Mesothelial cell of epicardium (in vitro differentiated cells): Measurements from ENCODE around the gene SEC24D. TPM values are rescaled to one million over a fixed set of nuclear protein-coding genes. Genes with fewer than 3 reads are reported as not detected.
A peak's percentile ranks its signal among the peaks of the same experiment; 100 is the strongest.
"Not testable (repeated sequence)": the region's sequence is repeated elsewhere in the genome, so short reads cannot be mapped to it uniquely, and the experiment has no call there.

ENCODE experiments used
- DNase-seq, 2 experiments: peaks; one replicate each; pipeline ENCODE4 v3.0.0; 2021; ENCODE audit warnings: low spot score in 2 of 2; ENCODE audit not compliant: unreplicated experiment in 2 of 2
- H3K27ac Mint-ChIP-seq: 2 replicates; pipeline ENCODE4 v1.8.0; 2021; ENCODE audit warnings: mixed read lengths
- H3K27me3 Mint-ChIP-seq: 2 replicates; pipeline ENCODE4 v1.8.0; 2021; ENCODE audit warnings: low read depth, mixed read lengths
- H3K36me3 Mint-ChIP-seq: 2 replicates; pipeline ENCODE4 v1.8.0; 2021; ENCODE audit warnings: mixed read lengths
- H3K4me1 Mint-ChIP-seq: 2 replicates; pipeline ENCODE4 v1.8.0; 2021; ENCODE audit warnings: mixed read lengths
- H3K4me3 Mint-ChIP-seq: 2 replicates; pipeline ENCODE4 v1.8.0; 2021; ENCODE audit warnings: mild to moderate bottlenecking, moderate library complexity, mixed read lengths
- H3K9me3 Mint-ChIP-seq: 2 replicates; pipeline ENCODE4 v1.8.0; 2021; ENCODE audit warnings: mixed read lengths
- CTCF ChIP-seq: fragments of 200-600 bp; sonication (generic); IDR thresholded peaks from one replicate; pipeline ENCODE4 v1.5.0; 2021; ENCODE audit warnings: antibody characterized with exemption; ENCODE audit not compliant: unreplicated experiment
- total RNA-seq: library from RNA; stranded (reverse); gene quantifications from 3 replicates; pipeline ENCODE4 v1.2.1, GENCODE V29; 2021

The SEC24D gene
- 75.4 to 87.6 TPM (median 78.2 TPM) in 3 replicates for total RNA-seq

GRCh38 chr4:118835571-118836300 lies at the start of gene SEC24D:
Gene SEC24D (minus strand): TSS chr4:118836126. CDS start chr4:118833696, 2,430 bp downstream.
- Mint-ChIP-seq H3K27ac (peak within 1 kb of the TSS; percentile 99), H3K36me3 (peaks cover 13% of the 10 kb centered on the region), H3K4me3 (peak within 1 kb of the TSS; percentile 95), H3K9me3 (no peaks in the 10 kb centered on the region), H3K27me3 (no peaks in the 10 kb centered on the region), H3K4me1 (peaks cover 14% of the 10 kb centered on the region)
- TF ChIP-seq CTCF = no peak
- DNase-seq = peak; percentile 82 to 95

GRCh38 chr4:118884716-118885115 lies 48.8 kb upstream of the SEC24D start:
- TF ChIP-seq CTCF = no peak
- Mint-ChIP-seq H3K27ac (no peak overlapping the region), H3K36me3 (no peaks in the 10 kb centered on the region), H3K4me3 (no peak overlapping the region), H3K4me1 (peaks cover 26% of the 10 kb centered on the region), H3K27me3 (no peaks in the 10 kb centered on the region), H3K9me3 (no peaks in the 10 kb centered on the region)
- DNase-seq = no peak

- no peak overlapping the region for H3K4me3 Mint-ChIP-seq
- peaks cover 19% of the 10 kb centered on the region for H3K4me1 Mint-ChIP-seq
Observed at GRCh38 chr4:118883861-118884260, 47.9 kb upstream of the SEC24D start.

GRCh38 chr4:118881512-118882146 lies 45.7 kb upstream of the SEC24D start:
- H3K27ac Mint-ChIP-seq = peak overlapping the region; percentile 67
- H3K4me1 Mint-ChIP-seq = peaks cover 10% of the 10 kb centered on the region
- no peak for DNase-seq
- H3K4me3 Mint-ChIP-seq = no peak overlapping the region
- no peaks in the 10 kb centered on the region for H3K36me3 Mint-ChIP-seq
- TF ChIP-seq CTCF = no peak
- no peaks in the 10 kb centered on the region for H3K27me3 Mint-ChIP-seq
- H3K9me3 Mint-ChIP-seq = no peaks in the 10 kb centered on the region

More at GRCh38 chr4:118883861-118884260, 47.9 kb upstream of the SEC24D start:
- Mint-ChIP-seq H3K27me3 (no peaks in the 10 kb centered on the region), H3K27ac (peak overlapping the region; percentile 17), H3K36me3 (no peaks in the 10 kb centered on the region), H3K9me3 (no peaks in the 10 kb centered on the region)
- no peak for TF ChIP-seq CTCF
- DNase-seq = no peak

- no peak overlapping the region for H3K4me3 Mint-ChIP-seq
- H3K9me3 Mint-ChIP-seq = peaks cover 3% of the 10 kb centered on the region
- H3K36me3 Mint-ChIP-seq = no peaks in the 10 kb centered on the region
- H3K27me3 Mint-ChIP-seq = no peaks in the 10 kb centered on the region
- no peak overlapping the region for H3K27ac Mint-ChIP-seq
- no peak for TF ChIP-seq CTCF
- H3K4me1 Mint-ChIP-seq = peaks cover 10% of the 10 kb centered on the region
- DNase-seq = no peak
Observed at GRCh38 chr4:118879409-118879808, 43.5 kb upstream of the SEC24D start.

- not testable (repeated sequence) for H3K27ac Mint-ChIP-seq, H3K4me1 Mint-ChIP-seq, H3K4me3 Mint-ChIP-seq, DNase-seq, H3K27me3 Mint-ChIP-seq, H3K36me3 Mint-ChIP-seq, H3K9me3 Mint-ChIP-seq
Observed at GRCh38 chr4:118878507-118878906, 42.6 kb upstream of the SEC24D start.
